C4-2B (cell line): ENCODE data around the gene NCEH1.

Experiments used
- H3K27ac ChIP-seq: fragments of 450-650 bp; 2 replicates; pipeline ENCODE4 v1.5.1; 2017
- ZFX ChIP-seq: fragments of 450-650 bp; IDR thresholded peaks from 2 replicates; pipeline ENCODE4 v1.6.1; 2017
- TF ChIP-seq, protein P1 (sequence below): fragments of 450-650 bp; conservative IDR thresholded peaks from 2 replicates; pipeline ENCODE4 v1.5.1; 2017; ENCODE audit warnings: mild to moderate bottlenecking

The NCEH1 gene

GRCh38 chr3:172592898-172593669, 117.8 kb downstream of the NCEH1 start:
- no peak overlapping the region; the same call in 1 of the 2 replicates for H3K27ac ChIP-seq
- TF ChIP-seq, protein P1, sequence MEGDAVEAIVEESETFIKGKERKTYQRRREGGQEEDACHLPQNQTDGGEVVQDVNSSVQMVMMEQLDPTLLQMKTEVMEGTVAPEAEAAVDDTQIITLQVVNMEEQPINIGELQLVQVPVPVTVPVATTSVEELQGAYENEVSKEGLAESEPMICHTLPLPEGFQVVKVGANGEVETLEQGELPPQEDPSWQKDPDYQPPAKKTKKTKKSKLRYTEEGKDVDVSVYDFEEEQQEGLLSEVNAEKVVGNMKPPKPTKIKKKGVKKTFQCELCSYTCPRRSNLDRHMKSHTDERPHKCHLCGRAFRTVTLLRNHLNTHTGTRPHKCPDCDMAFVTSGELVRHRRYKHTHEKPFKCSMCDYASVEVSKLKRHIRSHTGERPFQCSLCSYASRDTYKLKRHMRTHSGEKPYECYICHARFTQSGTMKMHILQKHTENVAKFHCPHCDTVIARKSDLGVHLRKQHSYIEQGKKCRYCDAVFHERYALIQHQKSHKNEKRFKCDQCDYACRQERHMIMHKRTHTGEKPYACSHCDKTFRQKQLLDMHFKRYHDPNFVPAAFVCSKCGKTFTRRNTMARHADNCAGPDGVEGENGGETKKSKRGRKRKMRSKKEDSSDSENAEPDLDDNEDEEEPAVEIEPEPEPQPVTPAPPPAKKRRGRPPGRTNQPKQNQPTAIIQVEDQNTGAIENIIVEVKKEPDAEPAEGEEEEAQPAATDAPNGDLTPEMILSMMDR = no peak
- no peak for TF ChIP-seq ZFX

GRCh38 chr3:172591876-172592771, 118.7 kb downstream of the NCEH1 start:
- TF ChIP-seq, protein P1 = no peak
- TF ChIP-seq ZFX = no peak
- H3K27ac ChIP-seq = no peak overlapping the region; the same call in 1 of the 2 replicates

- no peak for TF ChIP-seq ZFX
- H3K27ac ChIP-seq = no peak overlapping the region
Measured at GRCh38 chr3:172591125-172591605, 119.7 kb downstream of the NCEH1 start.

- no peak overlapping the region for H3K27ac ChIP-seq
- TF ChIP-seq, protein P1 = no peak
- TF ChIP-seq ZFX = no peak
Measured at GRCh38 chr3:172586436-172586835, 124.4 kb downstream of the NCEH1 start.

DNA sequence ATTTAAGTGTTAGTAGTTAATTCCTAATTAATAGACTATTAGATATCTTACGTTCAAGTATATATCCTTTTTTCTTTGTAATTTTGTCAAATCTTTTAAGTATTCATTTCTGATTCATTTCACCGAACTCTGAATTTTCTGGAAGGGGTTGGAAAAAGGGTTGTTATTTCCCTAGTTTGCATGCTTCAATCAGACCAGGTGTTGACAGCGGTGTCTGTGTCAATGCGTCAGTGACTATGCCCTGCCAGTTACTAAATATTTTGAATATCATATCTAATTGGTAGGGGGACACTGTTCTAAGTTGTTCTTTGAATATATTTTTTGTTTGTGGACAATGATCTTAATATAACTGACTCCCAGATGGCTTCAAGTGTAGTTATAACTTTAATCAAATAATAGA, 124.9 kb downstream of the NCEH1 start:
- H3K27ac ChIP-seq = no peak overlapping the region
- no peak for TF ChIP-seq ZFX
- TF ChIP-seq, protein P1 = no peak

GRCh38 chr3:172582712-172583111, 128.2 kb downstream of the NCEH1 start:
- TF ChIP-seq ZFX = no peak
- TF ChIP-seq, protein P1 = no peak
- H3K27ac ChIP-seq = no peak overlapping the region

GRCh38 chr3:172581757-172582166, 129.1 kb downstream of the NCEH1 start:
- H3K27ac ChIP-seq = no peak overlapping the region
- TF ChIP-seq, protein P1 = no peak
- TF ChIP-seq ZFX = no peak
